ENCODE data around the gene HDLBP. TPM values are rescaled to one million over a fixed set of nuclear protein-coding genes. Genes with fewer than 3 reads are reported as not detected.

The HDLBP gene
- total and polyA plus RNA-seq, 2 of the 4 experiments (the other 2 are of a cell fraction) = 648 to 1,165 TPM

DNA sequence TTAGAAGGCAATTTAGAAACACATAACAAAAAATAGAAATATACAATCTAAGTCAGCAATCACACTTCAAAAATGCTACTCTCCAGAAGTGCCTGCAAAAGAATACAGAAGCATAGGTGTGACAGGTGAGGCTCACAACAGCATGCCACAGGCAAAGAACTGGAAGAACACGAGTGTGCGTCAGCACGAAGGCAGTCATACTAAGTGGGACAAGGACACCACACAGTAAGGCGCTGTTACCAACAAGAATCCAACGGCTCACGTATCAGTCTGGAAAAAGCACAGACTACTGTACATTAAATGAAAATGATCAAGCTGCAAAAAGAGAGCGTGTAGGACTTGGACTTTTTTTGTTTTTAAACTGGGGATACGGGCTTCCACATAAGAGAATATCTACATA lies 18.7 kb downstream of the HDLBP start:
- in situ Hi-C loops (cut with MboI; ENCODE audit: low sequenced_read_pairs) = no loop called here

More for the DNA sequence above, 18.7 kb downstream of the HDLBP start:
- dilution Hi-C loops (cut with HindIII; ENCODE audit: low sequenced_read_pairs, unreplicated experiment) = no loop called here
- Histone ChIP-seq H3K9me3 (ENCODE audit: control insufficient read depth, insufficient read depth, low read length) (no peaks in the 10 kb centered on the region), H3K27ac (ENCODE audit: insufficient read depth, low read length) (no peak overlapping the region), H4K91ac (ENCODE audit: insufficient read depth, low read depth, low read length) (no peak overlapping the region), H2AK9ac (replicated peaks; ENCODE audit: low read depth, low read length, poor library complexity) (no peak overlapping the region), H2AFZ (replicated peaks; ENCODE audit: low read length, poor library complexity) (no peak overlapping the region), H3K14ac (replicated peaks; ENCODE audit: low read depth, low read length) (no peak overlapping the region), H2AK5ac (ENCODE audit: low read depth, low read length) (no peak overlapping the region), H3K9me1 (ENCODE audit: insufficient read depth, low read length) (peaks cover 22% of the 10 kb centered on the region), H2BK120ac (ENCODE audit: low read depth, low read length) (no peak overlapping the region), H3K56ac (ENCODE audit: extremely low read depth, insufficient read depth, low read length) (no peak overlapping the region), H3K18ac (ENCODE audit: low read depth, low read length) (no peak overlapping the region), H3K36me3 (ENCODE audit: control insufficient read depth, insufficient read depth, low read length) (peaks cover 8% of the 10 kb centered on the region; the same call in 1 of the 2 replicates), H3K27me3 (ENCODE audit: control insufficient read depth, insufficient read depth, low read length) (no peaks in the 10 kb centered on the region), H3K4ac (ENCODE audit: low read depth, low read length) (no peak overlapping the region), H3K9ac (ENCODE audit: low read depth, low read length) (no peak overlapping the region), H3K23ac (ENCODE audit: low read depth, low read length) (no peak overlapping the region), H4K20me1 (ENCODE audit: insufficient read depth, low read length) (peaks cover 85% of the 10 kb centered on the region), H3K4me3 (ENCODE audit: insufficient read depth, low read depth, low read length) (no peak overlapping the region), H3K4me2 (ENCODE audit: low read depth, low read length) (no peak overlapping the region), H4K8ac (ENCODE audit: low read depth in 2 of 2, low read length in 2 of 2) (no peak overlapping the region), H3K4me1 (ENCODE audit: control insufficient read depth, insufficient read depth, low read length) (peaks cover 2% of the 10 kb centered on the region; the same call in 1 of the 2 replicates), H3K79me1 (ENCODE audit: low read depth in 1 of 2, low read length in 2 of 2) (peaks cover 20 to 65% of the 10 kb centered on the region in 2 experiments), H2BK15ac (ENCODE audit: low read depth, low read length) (no peak overlapping the region), H2BK5ac (ENCODE audit: low read depth, low read length, poor library complexity, severe bottlenecking) (no peak overlapping the region), H2BK20ac (ENCODE audit: low read depth, low read length) (no peak overlapping the region), H4K5ac (ENCODE audit: low read depth, low read length) (no peak overlapping the region)
- WGBS, 2 experiments (ENCODE audit: extremely low coverage in 2 of 2, insufficient read length in 1 of 2) = no CpG with 5 or more reads among the region's 8 CpGs
- CTCF ChIA-PET = no interaction called here
- ATAC-seq (ENCODE audit: low read depth) = no peak
- no peak for TF ChIP-seq MAFK (IDR thresholded peaks at IDR 0.05; ENCODE audit: low read depth, low read length)
- TF ChIP-seq, protein P1, sequence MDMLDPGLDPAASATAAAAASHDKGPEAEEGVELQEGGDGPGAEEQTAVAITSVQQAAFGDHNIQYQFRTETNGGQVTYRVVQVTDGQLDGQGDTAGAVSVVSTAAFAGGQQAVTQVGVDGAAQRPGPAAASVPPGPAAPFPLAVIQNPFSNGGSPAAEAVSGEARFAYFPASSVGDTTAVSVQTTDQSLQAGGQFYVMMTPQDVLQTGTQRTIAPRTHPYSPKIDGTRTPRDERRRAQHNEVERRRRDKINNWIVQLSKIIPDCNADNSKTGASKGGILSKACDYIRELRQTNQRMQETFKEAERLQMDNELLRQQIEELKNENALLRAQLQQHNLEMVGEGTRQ (IDR thresholded peaks at IDR 0.05; ENCODE audit: low read depth, low read length) = no peak
- TF ChIP-seq BHLHE40 (IDR thresholded peaks at IDR 0.05; ENCODE audit: low read depth, low read length) = no peak
- TF ChIP-seq, protein P2, sequence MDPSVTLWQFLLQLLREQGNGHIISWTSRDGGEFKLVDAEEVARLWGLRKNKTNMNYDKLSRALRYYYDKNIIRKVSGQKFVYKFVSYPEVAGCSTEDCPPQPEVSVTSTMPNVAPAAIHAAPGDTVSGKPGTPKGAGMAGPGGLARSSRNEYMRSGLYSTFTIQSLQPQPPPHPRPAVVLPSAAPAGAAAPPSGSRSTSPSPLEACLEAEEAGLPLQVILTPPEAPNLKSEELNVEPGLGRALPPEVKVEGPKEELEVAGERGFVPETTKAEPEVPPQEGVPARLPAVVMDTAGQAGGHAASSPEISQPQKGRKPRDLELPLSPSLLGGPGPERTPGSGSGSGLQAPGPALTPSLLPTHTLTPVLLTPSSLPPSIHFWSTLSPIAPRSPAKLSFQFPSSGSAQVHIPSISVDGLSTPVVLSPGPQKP (IDR thresholded peaks at IDR 0.05; ENCODE audit: borderline replicate concordance, low read depth, low read length) = no peak
- no peak for TF ChIP-seq RAD21 (IDR thresholded peaks at IDR 0.05; ENCODE audit: low read length)
- no peak for TF ChIP-seq FOS (IDR thresholded peaks at IDR 0.05; ENCODE audit: low read depth, low read length)
- TF ChIP-seq MXI1 (IDR thresholded peaks at IDR 0.05; ENCODE audit: borderline replicate concordance, low read depth, low read length) = no peak
- no peak for TF ChIP-seq RCOR1 (IDR thresholded peaks at IDR 0.05; ENCODE audit: insufficient replicate concordance, low read length)
- TF ChIP-seq POLR2A (IDR thresholded peaks at IDR 0.05; ENCODE audit: low read depth, low read length) = no peak
- no peak for TF ChIP-seq SMC3 (IDR thresholded peaks at IDR 0.05; ENCODE audit: low read depth, low read length)
- TF ChIP-seq RFX5 (IDR thresholded peaks at IDR 0.05; ENCODE audit: low read depth, low read length) = no peak
- TF ChIP-seq CHD1 (IDR thresholded peaks at IDR 0.05; ENCODE audit: low read depth, low read length) = no peak
- TF ChIP-seq, protein P3, sequence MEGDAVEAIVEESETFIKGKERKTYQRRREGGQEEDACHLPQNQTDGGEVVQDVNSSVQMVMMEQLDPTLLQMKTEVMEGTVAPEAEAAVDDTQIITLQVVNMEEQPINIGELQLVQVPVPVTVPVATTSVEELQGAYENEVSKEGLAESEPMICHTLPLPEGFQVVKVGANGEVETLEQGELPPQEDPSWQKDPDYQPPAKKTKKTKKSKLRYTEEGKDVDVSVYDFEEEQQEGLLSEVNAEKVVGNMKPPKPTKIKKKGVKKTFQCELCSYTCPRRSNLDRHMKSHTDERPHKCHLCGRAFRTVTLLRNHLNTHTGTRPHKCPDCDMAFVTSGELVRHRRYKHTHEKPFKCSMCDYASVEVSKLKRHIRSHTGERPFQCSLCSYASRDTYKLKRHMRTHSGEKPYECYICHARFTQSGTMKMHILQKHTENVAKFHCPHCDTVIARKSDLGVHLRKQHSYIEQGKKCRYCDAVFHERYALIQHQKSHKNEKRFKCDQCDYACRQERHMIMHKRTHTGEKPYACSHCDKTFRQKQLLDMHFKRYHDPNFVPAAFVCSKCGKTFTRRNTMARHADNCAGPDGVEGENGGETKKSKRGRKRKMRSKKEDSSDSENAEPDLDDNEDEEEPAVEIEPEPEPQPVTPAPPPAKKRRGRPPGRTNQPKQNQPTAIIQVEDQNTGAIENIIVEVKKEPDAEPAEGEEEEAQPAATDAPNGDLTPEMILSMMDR (conservative IDR thresholded peaks at IDR 0.05; ENCODE audit: low read depth, low read length) = no peak
- no peak for TF ChIP-seq NFE2L2 (IDR thresholded peaks at IDR 0.05; ENCODE audit: low read depth, low read length)
- intact Hi-C loops (cut with micrococcal nuclease) = no loop called here
- DNase-seq = no peak
- POLR2A ChIA-PET (ENCODE audit: unreplicated experiment) = no interaction called here
- BruUV-seq (replicated peaks) = no TSS peak
